Activated B cell treated with CpG ODN at 0.5 μM for 24 hours (primary cell): ENCODE results near the gene DUSP12. TPM values are rescaled to one million over a fixed set of nuclear protein-coding genes. Genes with fewer than 3 reads are reported as not detected.

Experiments used
- ATAC-seq: fragments of 200-7000 bp; cut with Tn5 transposase; one replicate; pipeline ENCODE4 v1.10.0; 2021; ENCODE audit warnings: low read depth, mild to moderate bottlenecking, moderate library complexity
- CTCF ChIA-PET: fragments of 350-600 bp; sonication (Branson Sonifier 250); formaldehyde crosslinking; loops from one replicate; lab custom pipeline; 2021; ENCODE audit warnings: antibody characterized with exemption; lab: Charles Lee
- POLR2A ChIA-PET: fragments of 350-600 bp; sonication (Branson Sonifier 250); formaldehyde crosslinking; loops from one replicate; lab custom pipeline; 2021; ENCODE audit warnings: antibody characterized with exemption; lab: Charles Lee
- DNase-seq: peaks from one replicate; pipeline ENCODE4 v3.0.0; 2022
- H3K27ac Mint-ChIP-seq: one replicate; pipeline ENCODE4 v1.8.0; 2020; ENCODE audit warnings: mixed read lengths
- H3K27me3 Mint-ChIP-seq: one replicate; pipeline ENCODE4 v1.8.0; 2021; ENCODE audit warnings: mixed read lengths
- H3K36me3 Mint-ChIP-seq: one replicate; pipeline ENCODE4 v1.8.0; 2021; ENCODE audit warnings: low read depth, mixed read lengths
- H3K4me1 Mint-ChIP-seq: one replicate; pipeline ENCODE4 v1.8.0; 2021; ENCODE audit warnings: mixed read lengths
- H3K4me3 Mint-ChIP-seq: one replicate; pipeline ENCODE4 v1.8.0; 2020; ENCODE audit warnings: mild to moderate bottlenecking, mixed read lengths
- H3K9me3 Mint-ChIP-seq: one replicate; pipeline ENCODE4 v1.8.0; 2020; ENCODE audit warnings: mixed read lengths
- CTCF ChIP-seq: fragments of 200-600 bp; IDR thresholded peaks from one replicate; pipeline ENCODE4 v1.8.0; 2022; ENCODE audit warnings: antibody characterized with exemption, mild to moderate bottlenecking
- intact Hi-C: fragments of 100-400 bp; cut with micrococcal nuclease; formaldehyde crosslinking; loops from one replicate; pipeline ENCODE4 v1.15.1; 2024
- total RNA-seq: library from RNA; stranded (reverse); gene quantifications from 2 replicates; pipeline ENCODE4 v1.2.3, GENCODE V29; 2022

Gene DUSP12
- total RNA-seq, 1 donor from 2014 or later: 37.2 TPM

- H3K4me1 Mint-ChIP-seq: peaks cover 54% of the 10 kb centered on the region
- H3K9me3 Mint-ChIP-seq: no peaks in the 10 kb centered on the region
- peaks cover 5% of the 10 kb centered on the region for H3K27me3 Mint-ChIP-seq
- TF ChIP-seq CTCF: no peak
- H3K4me3 Mint-ChIP-seq: peak overlapping the region; percentile 60
- H3K36me3 Mint-ChIP-seq: no peaks in the 10 kb centered on the region
- peak; percentile 12 for ATAC-seq
- intact Hi-C loops: loop anchor here (1.0 to 10.0 kb wide), 5 partner anchors 8 to 344 kb away; partner anchors contain the start of gene DUSP12
- peak overlapping the region; percentile 88 for H3K27ac Mint-ChIP-seq
- no peak for DNase-seq
- CTCF ChIA-PET: interaction anchor here (1.0 to 5.8 kb wide), 13 partner anchors 8 to 266 kb away, joined by 3 to 57 read pairs (median 8); partner anchors contain the start of genes DUSP12 and FCRLA
- POLR2A ChIA-PET: interaction anchor here (0.5 to 7.7 kb wide), 8 partner anchors 9 to 515 kb away, joined by 3 to 144 read pairs (median 6); partner anchors contain the start of genes DUSP12, FCRLA, HSPA6 and TOMM40L
Measured at GRCh38 chr1:161740921-161741320, 8.7 kb upstream of the DUSP12 start.

- Mint-ChIP-seq H3K27ac (no peak overlapping the region), H3K36me3 (no peaks in the 10 kb centered on the region), H3K4me3 (no peak overlapping the region), H3K9me3 (no peaks in the 10 kb centered on the region), H3K27me3 (peaks cover 5% of the 10 kb centered on the region), H3K4me1 (peaks cover 56% of the 10 kb centered on the region)
- POLR2A ChIA-PET: no interaction called here
- CTCF ChIA-PET: interaction anchor here (1.0 to 5.8 kb wide), 3 partner anchors 95 to 259 kb away, joined by 3 to 54 read pairs (median 3); no protein-coding TSS in a partner anchor
- intact Hi-C loops: loop anchor here (5.0 to 10.0 kb wide), 2 partner anchors 178 to 346 kb away; no protein-coding TSS in a partner anchor
- DNase-seq (no peak), ATAC-seq (no peak)
- TF ChIP-seq CTCF: no peak
Measured at GRCh38 chr1:161743231-161743630, 6.4 kb upstream of the DUSP12 start.

- Mint-ChIP-seq H3K36me3 (peaks cover 20% of the 10 kb centered on the region), H3K27ac (peak overlapping the region; percentile 24), H3K9me3 (no peaks in the 10 kb centered on the region), H3K4me1 (peaks cover 45% of the 10 kb centered on the region), H3K27me3 (peaks cover 5% of the 10 kb centered on the region), H3K4me3 (peak overlapping the region; percentile 50)
- POLR2A ChIA-PET: interaction anchor here (0.6 to 1.2 kb wide), 2 partner anchors 10 to 16 kb away, joined by 7 to 8 read pairs; no protein-coding TSS in a partner anchor
- intact Hi-C loops: loop anchor here (10.0 kb wide), 1 partner anchor 183 kb away; no protein-coding TSS in a partner anchor
- no peak for TF ChIP-seq CTCF
- ATAC-seq (no peak), DNase-seq (no peak)
- CTCF ChIA-PET: interaction anchor here (1.5 to 3.7 kb wide), 2 partner anchors 9 to 19 kb away, joined by 4 to 22 read pairs; no protein-coding TSS in a partner anchor
Measured at GRCh38 chr1:161747801-161748200, 1.8 kb upstream of the DUSP12 start.

GRCh38 chr1:161763522-161764098, 14.0 kb downstream of the DUSP12 start:
- Mint-ChIP-seq H3K36me3 (peaks cover 15% of the 10 kb centered on the region), H3K9me3 (no peaks in the 10 kb centered on the region), H3K4me3 (peak overlapping the region; percentile 55), H3K27ac (peak overlapping the region; percentile 53), H3K4me1 (peaks cover 33% of the 10 kb centered on the region), H3K27me3 (no peaks in the 10 kb centered on the region)
- peak; percentile 42 for ATAC-seq
- intact Hi-C loops: no loop called here
- peak; percentile 44 for TF ChIP-seq CTCF
- POLR2A ChIA-PET: interaction anchor here (1.0 kb wide), 1 partner anchor 15 kb away, joined by 7 read pairs; no protein-coding TSS in a partner anchor
- CTCF ChIA-PET: interaction anchor here (2.7 kb wide), 1 partner anchor 13 kb away, joined by 15 read pairs; the partner anchor contains the start of gene DUSP12
- no peak for DNase-seq
